PC-3 (cell line): ENCODE measurements around the gene FBXO24. TPM values are rescaled to one million over a fixed set of nuclear protein-coding genes. Genes with fewer than 3 reads are reported as not detected.

Experiments used
- ATAC-seq: fragments of 200-7000 bp; cut with Tn5 transposase; 2 replicates; pipeline ENCODE4 v1.9.1; 2020; ENCODE audit warnings: mild to moderate bottlenecking, moderate library complexity
- BruUV-seq: library from RNA; stranded (reverse); fragments of 400-500 nt; replicated peaks from 2 replicates; lab custom pipeline; 2021; lab: Mats Ljungman, UMichigan
- CTCF ChIA-PET: fragments of 300-600 bp; sonication (Branson Sonifier 250); formaldehyde crosslinking; loops from one replicate; lab custom pipeline; 2022; ENCODE audit warnings: antibody characterized with exemption; lab: Charles Lee
- POLR2A ChIA-PET: fragments of 300-600 bp; sonication (Branson Sonifier 250); formaldehyde crosslinking; loops from one replicate; lab custom pipeline; 2022; ENCODE audit warnings: antibody characterized with exemption; ENCODE audit not compliant: unreplicated experiment; lab: Charles Lee
- DNase-seq: peaks from one replicate; pipeline ENCODE4 v3.0.0-alpha.2; 2015
- H2AFZ ChIP-seq: fragments of 300-600 bp; sonication (generic); 2 replicates; pipeline ENCODE4 v1.6.0; 2016; ENCODE audit warnings: antibody characterized with exemption, low read length
- H3F3A ChIP-seq: fragments of 300-600 bp; sonication (generic); one replicate; pipeline ENCODE4 v1.6.0; 2017; ENCODE audit warnings: antibody characterized with exemption, low read length, control low read depth, mild to moderate bottlenecking; ENCODE audit not compliant: unreplicated experiment
- H3K27ac ChIP-seq: fragments of 300-600 bp; sonication (generic); 2 replicates; pipeline ENCODE4 v1.5.1; 2016; ENCODE audit warnings: mild to moderate bottlenecking, low read length
- H3K27me3 ChIP-seq: fragments of 300-600 bp; sonication (generic); 2 replicates; pipeline ENCODE4 v1.6.1; 2016; ENCODE audit warnings: low read length, mixed read lengths
- H3K36me3 ChIP-seq: fragments of 300-600 bp; sonication (generic); 2 replicates; pipeline ENCODE4 v1.6.1; 2016; ENCODE audit warnings: low read depth, mixed run types, low read length, mixed read lengths
- H3K4me1 ChIP-seq: fragments of 300-600 bp; sonication (generic); 2 replicates; pipeline ENCODE4 v1.5.1; 2016; ENCODE audit warnings: low read length; ENCODE audit not compliant: insufficient read depth
- H3K4me2 ChIP-seq: fragments of 300-600 bp; sonication (generic); 2 replicates; pipeline ENCODE4 v1.6.0; 2016; ENCODE audit warnings: low read length
- H3K4me3 ChIP-seq: fragments of 300-600 bp; sonication (generic); 2 replicates; pipeline ENCODE4 v1.5.1; 2016; ENCODE audit warnings: mild to moderate bottlenecking, low read length, mixed read lengths
- H3K79me2 ChIP-seq: fragments of 300-600 bp; sonication (generic); 2 replicates; pipeline ENCODE4 v1.6.1; 2017; ENCODE audit warnings: low read length, mixed read lengths
- H3K9ac ChIP-seq: fragments of 300-600 bp; sonication (generic); 2 replicates; pipeline ENCODE4 v1.6.0; 2016; ENCODE audit warnings: mild to moderate bottlenecking, low read length
- H3K9me2 ChIP-seq: fragments of 300-600 bp; sonication (generic); replicated peaks from 2 replicates; pipeline ENCODE4 v1.6.1; 2016; ENCODE audit warnings: mixed run types, low read length, mixed read lengths
- H3K9me3 ChIP-seq: fragments of 300-600 bp; sonication (generic); 2 replicates; pipeline ENCODE4 v1.6.1; 2016; ENCODE audit warnings: low read length, mixed read lengths
- H4K20me1 ChIP-seq: fragments of 300-600 bp; sonication (generic); 2 replicates; pipeline ENCODE4 v1.6.1; 2016; ENCODE audit warnings: low read length, mixed read lengths
- CTCF ChIP-seq: fragments of 300-600 bp; sonication (generic); conservative IDR thresholded peaks from 2 replicates; pipeline ENCODE4 v1.5.1; 2017; ENCODE audit warnings: antibody characterized with exemption, low read depth, mild to moderate bottlenecking, low read length
- EZH2 ChIP-seq: fragments of 300-600 bp; sonication (generic); IDR thresholded peaks from one replicate; pipeline ENCODE4 v1.6.1; 2017; ENCODE audit warnings: antibody characterized with exemption, mild to moderate bottlenecking, low read length; ENCODE audit not compliant: unreplicated experiment
- EZH2phosphoT487 ChIP-seq: fragments of 300-600 bp; sonication (generic); IDR thresholded peaks from 2 replicates; pipeline ENCODE4 v1.6.1; 2018; ENCODE audit warnings: mild to moderate bottlenecking, antibody characterized with exemption, low read length, borderline replicate concordance
- intact Hi-C: fragments of 100-400 bp; cut with micrococcal nuclease; formaldehyde crosslinking; loops from 2 replicates; pipeline ENCODE4 v1.9.0; 2023
- total RNA-seq: library from RNA; depleted of rRNA; stranded (reverse); fragments of >200 nt; gene quantifications from 2 replicates; pipeline ENCODE4 v1.2.3, GENCODE V29; 2014

Gene FBXO24
- total RNA-seq, 1 experiment from 2014 or later, result 0.40 TPM

- Histone ChIP-seq H3K4me2 (no peak overlapping the region), H3K27me3 (no peaks in the 10 kb centered on the region), H3K9me3 (no peaks in the 10 kb centered on the region), H4K20me1 (no peaks in the 10 kb centered on the region), H3F3A (no peaks in the 10 kb centered on the region), H3K4me3 (no peak overlapping the region), H3K9me2 (no peaks in the 10 kb centered on the region), H3K9ac (no peak overlapping the region), H2AFZ (no peak overlapping the region), H3K36me3 (no peaks in the 10 kb centered on the region), H3K79me2 (no peaks in the 10 kb centered on the region), H3K27ac (no peak overlapping the region), H3K4me1 (peaks cover 6% of the 10 kb centered on the region)
- no TSS peak for BruUV-seq
- intact Hi-C loops, result loop anchor here (5.0 kb wide), 1 partner anchor 43 kb away; the partner anchor contains the start of gene GNB2
- peak; percentile 55 for DNase-seq
- POLR2A ChIA-PET, result no interaction called here
- CTCF ChIA-PET, result no interaction called here
- TF ChIP-seq EZH2 (no peak), EZH2phosphoT487 (no peak), CTCF (peak; percentile 56)
- ATAC-seq, result peak; percentile 16; the same call in 1 of the 2 replicates
Measured at GRCh38 chr7:100629117-100629716, 43.1 kb downstream of the FBXO24 start.

- H4K20me1 ChIP-seq, result no peaks in the 10 kb centered on the region
- no peak overlapping the region for H3K4me3 ChIP-seq
- no peaks in the 10 kb centered on the region for H3K27me3 ChIP-seq
- TF ChIP-seq EZH2 (no peak), EZH2phosphoT487 (no peak), CTCF (no peak)
- H2AFZ ChIP-seq, result no peak overlapping the region
- no peaks in the 10 kb centered on the region for H3K36me3 ChIP-seq
- no peak overlapping the region for H3K9ac ChIP-seq
- CTCF ChIA-PET, result no interaction called here
- no peaks in the 10 kb centered on the region for H3F3A ChIP-seq
- H3K9me3 ChIP-seq, result no peaks in the 10 kb centered on the region
- H3K27ac ChIP-seq, result no peak overlapping the region
- intact Hi-C loops, result no loop called here
- POLR2A ChIA-PET, result interaction anchor here (0.7 kb wide), 1 partner anchor 133 kb away, joined by 6 read pairs; no protein-coding TSS in a partner anchor
- H3K4me1 ChIP-seq, result peaks cover 6% of the 10 kb centered on the region
- no TSS peak for BruUV-seq
- no peaks in the 10 kb centered on the region for H3K79me2 ChIP-seq
- H3K9me2 ChIP-seq, result no peaks in the 10 kb centered on the region
- DNase-seq (no peak), ATAC-seq (no peak)
- no peak overlapping the region for H3K4me2 ChIP-seq
Measured at GRCh38 chr7:100630066-100630465, 43.9 kb downstream of the FBXO24 start.
